IMR-90 (cell line): ENCODE data around the gene HSPA6. TPM values are rescaled to one million over a fixed set of nuclear protein-coding genes. Genes with fewer than 3 reads are reported as not detected.

Experiments used
- ATAC-seq: fragments of 200-7000 bp; cut with Tn5 transposase; 2 replicates; pipeline ENCODE4 v1.9.1; 2020; ENCODE audit warnings: low read depth, mild to moderate bottlenecking, moderate library complexity
- BruUV-seq: library from RNA; stranded (reverse); fragments of 400-500 nt; replicated peaks from 2 replicates; lab custom pipeline; 2021; lab: Mats Ljungman, UMichigan
- CTCF ChIA-PET: fragments of 300-600 bp; formaldehyde crosslinking; extraction: SDS; loops from one replicate; lab custom pipeline; 2021; ENCODE audit warnings: antibody characterized with exemption; lab: Yijun Ruan, JAX
- POLR2A ChIA-PET: fragments of 300-600 bp; sonication (Branson Sonifier 250); formaldehyde crosslinking; loops from one replicate; lab custom pipeline; 2022; ENCODE audit warnings: antibody characterized with exemption; ENCODE audit not compliant: unreplicated experiment; lab: Charles Lee
- DNase-seq: peaks from one replicate; pipeline ENCODE4 v3.0.0; 2013
- H2AFZ ChIP-seq: replicated peaks from 2 replicates; pipeline ENCODE3; 2013; ENCODE audit warnings: low read length, mild to moderate bottlenecking; ENCODE audit not compliant: poor library complexity
- H2AK5ac ChIP-seq: 2 replicates; pipeline ENCODE4 v1.6.1; 2013; ENCODE audit warnings: low read depth, low read length, inconsistent platforms
- H2AK9ac ChIP-seq: replicated peaks from 2 replicates; pipeline ENCODE3; 2013; ENCODE audit warnings: mild to moderate bottlenecking, low read depth, low read length, moderate library complexity; ENCODE audit not compliant: poor library complexity
- H2BK120ac ChIP-seq: 2 replicates; pipeline ENCODE4 v1.6.1; 2013; ENCODE audit warnings: low read depth, low read length, inconsistent platforms
- H2BK15ac ChIP-seq: 3 replicates; pipeline ENCODE4 v1.6.1; 2013; ENCODE audit warnings: low read depth, low read length, inconsistent platforms
- H2BK20ac ChIP-seq: 2 replicates; pipeline ENCODE4 v1.6.1; 2013; ENCODE audit warnings: low read depth, mild to moderate bottlenecking, inconsistent platforms, low read length, moderate library complexity
- H2BK5ac ChIP-seq: 2 replicates; pipeline ENCODE4 v1.6.1; 2013; ENCODE audit warnings: mild to moderate bottlenecking, low read depth, low read length, inconsistent platforms; ENCODE audit not compliant: poor library complexity, severe bottlenecking
- H3K14ac ChIP-seq: replicated peaks from 2 replicates; pipeline ENCODE4 v1.6.1; 2013; ENCODE audit warnings: low read depth, low read length, inconsistent platforms
- H3K18ac ChIP-seq: 2 replicates; pipeline ENCODE4 v1.6.1; 2013; ENCODE audit warnings: low read depth, low read length, control low read depth
- H3K23ac ChIP-seq: 2 replicates; pipeline ENCODE4 v1.6.1; 2013; ENCODE audit warnings: low read depth, low read length, inconsistent platforms
- H3K27ac ChIP-seq: 2 replicates; pipeline ENCODE4 v1.5.1; 2013; ENCODE audit warnings: mild to moderate bottlenecking, control low read depth, low read length; ENCODE audit not compliant: insufficient read depth
- H3K27me3 ChIP-seq: 2 replicates; pipeline ENCODE4 v1.6.1; 2013; ENCODE audit warnings: low read length; ENCODE audit not compliant: control insufficient read depth, insufficient read depth
- H3K36me3 ChIP-seq: 2 replicates; pipeline ENCODE4 v1.6.1; 2013; ENCODE audit warnings: low read length, mixed read lengths; ENCODE audit not compliant: control insufficient read depth, insufficient read depth
- H3K4ac ChIP-seq: 2 replicates; pipeline ENCODE4 v1.6.1; 2013; ENCODE audit warnings: low read depth, low read length, inconsistent platforms
- H3K4me1 ChIP-seq: 2 replicates; pipeline ENCODE4 v1.6.1; 2013; ENCODE audit warnings: low read length, mixed read lengths; ENCODE audit not compliant: control insufficient read depth, insufficient read depth
- H3K4me2 ChIP-seq: 2 replicates; pipeline ENCODE4 v1.6.1; 2013; ENCODE audit warnings: low read depth, mild to moderate bottlenecking, control low read depth, low read length, moderate library complexity
- H3K4me3 ChIP-seq: 2 replicates; pipeline ENCODE4 v1.5.1; 2013; ENCODE audit warnings: low read depth, mild to moderate bottlenecking, control low read depth, low read length, moderate library complexity; ENCODE audit not compliant: insufficient read depth
- H3K56ac ChIP-seq: 2 replicates; pipeline ENCODE4 v1.6.1; 2013; ENCODE audit warnings: low read length, inconsistent platforms; ENCODE audit not compliant: insufficient read depth; ENCODE audit errors: extremely low read depth
- H3K79me1 ChIP-seq, 2 experiments: 2 replicates each; pipeline ENCODE4 v1.6.1; 2013; ENCODE audit warnings: low read length in 2 of 2, inconsistent platforms in 1 of 2, low read depth in 1 of 2
- H3K9ac ChIP-seq: 2 replicates; pipeline ENCODE4 v1.6.1; 2013; ENCODE audit warnings: low read depth, low read length, control low read depth
- H3K9me1 ChIP-seq: 2 replicates; pipeline ENCODE4 v1.6.1; 2013; ENCODE audit warnings: low read length, inconsistent platforms; ENCODE audit not compliant: insufficient read depth
- H3K9me3 ChIP-seq: 2 replicates; pipeline ENCODE4 v1.6.1; 2013; ENCODE audit warnings: low read length; ENCODE audit not compliant: control insufficient read depth, insufficient read depth
- H4K20me1 ChIP-seq: 2 replicates; pipeline ENCODE4 v1.6.1; 2013; ENCODE audit warnings: low read length, inconsistent platforms; ENCODE audit not compliant: insufficient read depth
- H4K5ac ChIP-seq: 2 replicates; pipeline ENCODE4 v1.6.1; 2013; ENCODE audit warnings: mild to moderate bottlenecking, low read depth, low read length, control low read depth
- H4K8ac ChIP-seq, 2 experiments: 2 replicates each; pipeline ENCODE4 v1.6.1; 2013; ENCODE audit warnings: low read depth in 2 of 2, low read length in 2 of 2, control low read depth in 1 of 2, inconsistent platforms in 1 of 2
- H4K91ac ChIP-seq: 2 replicates; pipeline ENCODE4 v1.6.1; 2013; ENCODE audit warnings: low read depth, low read length, inconsistent platforms; ENCODE audit not compliant: insufficient read depth
- BHLHE40 ChIP-seq: fragments of 150-350 bp; IDR thresholded peaks from 2 replicates; pipeline ENCODE4 v1.6.1; 2016; ENCODE audit warnings: mild to moderate bottlenecking, low read depth, low read length
- CEBPB ChIP-seq: IDR thresholded peaks from 2 replicates; pipeline ENCODE4 v1.6.1; 2012; ENCODE audit warnings: low read depth, low read length, improper control_type of control experiment
- CHD1 ChIP-seq: IDR thresholded peaks from 2 replicates; pipeline ENCODE4 v1.6.1; 2012; ENCODE audit warnings: low read depth, low read length, improper control_type of control experiment
- FOS ChIP-seq: fragments of 150-350 bp; IDR thresholded peaks from 2 replicates; pipeline ENCODE4 v1.6.1; 2016; ENCODE audit warnings: low read depth, low read length
- MAFK ChIP-seq: IDR thresholded peaks from 2 replicates; pipeline ENCODE4 v1.6.1; 2012; ENCODE audit warnings: low read depth, low read length, improper control_type of control experiment
- MAZ ChIP-seq: IDR thresholded peaks from 2 replicates; pipeline ENCODE4 v1.6.1; 2012; ENCODE audit warnings: low read depth, mild to moderate bottlenecking, low read length, improper control_type of control experiment, moderate library complexity, borderline replicate concordance
- MXI1 ChIP-seq: IDR thresholded peaks from 2 replicates; pipeline ENCODE4 v1.6.1; 2012; ENCODE audit warnings: low read depth, mild to moderate bottlenecking, low read length, moderate library complexity, borderline replicate concordance
- NFE2L2 ChIP-seq: fragments of 150-350 bp; IDR thresholded peaks from 2 replicates; pipeline ENCODE4 v1.6.1; 2016; ENCODE audit warnings: low read depth, mild to moderate bottlenecking, low read length
- POLR2A ChIP-seq: IDR thresholded peaks from 2 replicates; pipeline ENCODE4 v1.6.1; 2012; ENCODE audit warnings: mild to moderate bottlenecking, low read depth, low read length
- RAD21 ChIP-seq: IDR thresholded peaks from 2 replicates; pipeline ENCODE4 v1.6.1; 2012; ENCODE audit warnings: low read length, improper control_type of control experiment
- RCOR1 ChIP-seq: IDR thresholded peaks from 2 replicates; pipeline ENCODE4 v1.6.1; 2012; ENCODE audit warnings: mild to moderate bottlenecking, low read length, improper control_type of control experiment; ENCODE audit not compliant: insufficient replicate concordance
- RFX5 ChIP-seq: IDR thresholded peaks from 2 replicates; pipeline ENCODE4 v1.8.0; 2012; ENCODE audit warnings: low read depth, mild to moderate bottlenecking, low read length, moderate library complexity
- SMC3 ChIP-seq: fragments of 150-350 bp; IDR thresholded peaks from 2 replicates; pipeline ENCODE4 v1.6.1; 2016; ENCODE audit warnings: low read depth, mild to moderate bottlenecking, antibody characterized with exemption, low read length, moderate library complexity
- WGBS, 2 experiments: methylation state at CpG; one replicate each; pipeline versions ENCODE4 v1.1.5 to v1.1.7; 2013; ENCODE audit warnings: missing lambda C conversion rate in 2 of 2; ENCODE audit not compliant: insufficient read length in 1 of 2; ENCODE audit errors: extremely low coverage in 2 of 2; 5-methylcytosine and 5-hydroxymethylcytosine counted together
- dilution Hi-C: fragments of 300-500 bp; cut with HindIII; formaldehyde crosslinking; loops from one replicate; pipeline ENCODE4 v1.14.3; 2018; ENCODE audit warnings: low sequenced_read_pairs; ENCODE audit not compliant: unreplicated experiment
- in situ Hi-C: fragments of 300-500 bp; cut with MboI; formaldehyde crosslinking; loops from 3 replicates; pipeline ENCODE4 v1.14.3; 2019; ENCODE audit warnings: low sequenced_read_pairs, inconsistent platforms, mixed read lengths
- intact Hi-C: fragments of 100-400 bp; cut with micrococcal nuclease; formaldehyde crosslinking; loops from 2 replicates; pipeline ENCODE4 v1.10.0; 2022
- polyA plus RNA-seq, 3 experiments: library from polyadenylated mRNA; depleted of rRNA; stranded (reverse); fragments of >200 nt; gene quantifications; 2 replicates each; pipeline ENCODE4 v1.2.3, GENCODE V29; 2012; ENCODE audit warnings: low replicate concordance in 1 of 3
- total RNA-seq: library from RNA; depleted of rRNA; stranded (reverse); fragments of >200 nt; gene quantifications from 2 replicates; pipeline ENCODE4 v1.2.3, GENCODE V29; 2012
- TF ChIP-seq, protein P1 (sequence below): fragments of 150-350 bp; IDR thresholded peaks from 2 replicates; pipeline ENCODE4 v1.6.1; 2016; ENCODE audit warnings: low read depth, mild to moderate bottlenecking, low read length, moderate library complexity, borderline replicate concordance
- TF ChIP-seq, protein P2 (sequence below): fragments of 150-350 bp; IDR thresholded peaks from 2 replicates; pipeline ENCODE4 v1.6.1; 2017; ENCODE audit warnings: mild to moderate bottlenecking, antibody characterized with exemption, low read length, low read depth
- TF ChIP-seq, protein P3 (sequence below): conservative IDR thresholded peaks from 2 replicates; pipeline ENCODE4 v1.5.1; 2012; ENCODE audit warnings: mild to moderate bottlenecking, low read depth, low read length, improper control_type of control experiment

The HSPA6 gene
- total and polyA plus RNA-seq, 2 of the 4 experiments (the other 2 are of a cell fraction) = 0.54 to 0.67 TPM

DNA sequence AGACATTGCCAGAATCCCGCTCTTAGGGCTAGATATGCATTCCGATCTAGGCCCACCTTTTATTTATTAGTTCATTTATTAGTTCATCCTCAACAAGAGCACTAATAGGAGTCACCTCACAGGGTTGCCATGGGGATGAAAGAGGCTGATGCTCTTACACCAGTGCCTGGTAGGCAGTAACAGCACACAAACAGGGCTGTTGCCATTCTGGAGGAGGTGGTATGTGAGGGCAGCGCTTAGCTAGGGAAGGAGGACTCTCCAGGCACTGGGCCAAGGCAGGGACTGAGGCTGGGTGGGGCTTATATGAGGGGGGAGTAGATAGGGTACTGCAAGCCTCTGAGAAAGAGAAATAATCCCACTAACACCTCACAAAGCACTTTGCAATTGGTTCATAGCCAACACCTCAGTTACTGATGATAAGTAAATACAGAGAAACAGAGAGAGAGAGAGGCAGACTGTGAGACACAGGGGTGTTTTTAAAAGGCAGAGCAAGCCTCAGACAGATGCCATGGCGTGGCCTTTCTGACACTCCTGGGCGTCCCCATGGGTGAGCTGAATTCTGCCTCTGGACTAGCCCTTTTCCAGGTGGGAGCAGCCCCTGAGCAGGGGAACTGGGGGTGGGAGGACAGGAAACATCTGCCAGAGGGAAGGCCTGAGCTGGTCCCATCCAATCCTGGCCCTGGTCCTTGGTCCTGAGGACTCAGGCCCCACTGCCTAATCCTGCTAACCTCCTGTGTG, 13.2 kb upstream of the HSPA6 start:
- Histone ChIP-seq H2BK5ac (no peak overlapping the region), H3K56ac (no peak overlapping the region), H2AK9ac (no peak overlapping the region), H4K5ac (no peak overlapping the region), H3K23ac (no peak overlapping the region), H3K18ac (no peak overlapping the region), H3K4me2 (no peak overlapping the region), H4K20me1 (no peaks in the 10 kb centered on the region), H3K14ac (no peak overlapping the region), H3K79me1 (no peaks in the 10 kb centered on the region), H3K4me1 (peaks cover 13% of the 10 kb centered on the region), H3K27ac (no peak overlapping the region), H2AFZ (no peak overlapping the region), H2BK20ac (no peak overlapping the region), H3K27me3 (no peaks in the 10 kb centered on the region), H2BK15ac (no peak overlapping the region), H4K91ac (no peak overlapping the region), H3K36me3 (no peaks in the 10 kb centered on the region), H4K8ac (no peak overlapping the region), H3K9ac (no peak overlapping the region), H2BK120ac (no peak overlapping the region), H3K4ac (no peak overlapping the region), H3K4me3 (no peak overlapping the region), H3K9me1 (0 out of 2 replicates have a peak, but pooled peaks cover 5% of the 10 kb centered on the region), H2AK5ac (no peak overlapping the region), H3K9me3 (no peaks in the 10 kb centered on the region)
- DNase-seq (no peak), ATAC-seq (no peak)
- no TSS peak for BruUV-seq
- TF ChIP-seq MAZ = no peak
- TF ChIP-seq MAFK = no peak
- TF ChIP-seq, protein P1, sequence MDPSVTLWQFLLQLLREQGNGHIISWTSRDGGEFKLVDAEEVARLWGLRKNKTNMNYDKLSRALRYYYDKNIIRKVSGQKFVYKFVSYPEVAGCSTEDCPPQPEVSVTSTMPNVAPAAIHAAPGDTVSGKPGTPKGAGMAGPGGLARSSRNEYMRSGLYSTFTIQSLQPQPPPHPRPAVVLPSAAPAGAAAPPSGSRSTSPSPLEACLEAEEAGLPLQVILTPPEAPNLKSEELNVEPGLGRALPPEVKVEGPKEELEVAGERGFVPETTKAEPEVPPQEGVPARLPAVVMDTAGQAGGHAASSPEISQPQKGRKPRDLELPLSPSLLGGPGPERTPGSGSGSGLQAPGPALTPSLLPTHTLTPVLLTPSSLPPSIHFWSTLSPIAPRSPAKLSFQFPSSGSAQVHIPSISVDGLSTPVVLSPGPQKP = no peak
- TF ChIP-seq NFE2L2 = no peak
- TF ChIP-seq CEBPB = no peak
- TF ChIP-seq, protein P2, sequence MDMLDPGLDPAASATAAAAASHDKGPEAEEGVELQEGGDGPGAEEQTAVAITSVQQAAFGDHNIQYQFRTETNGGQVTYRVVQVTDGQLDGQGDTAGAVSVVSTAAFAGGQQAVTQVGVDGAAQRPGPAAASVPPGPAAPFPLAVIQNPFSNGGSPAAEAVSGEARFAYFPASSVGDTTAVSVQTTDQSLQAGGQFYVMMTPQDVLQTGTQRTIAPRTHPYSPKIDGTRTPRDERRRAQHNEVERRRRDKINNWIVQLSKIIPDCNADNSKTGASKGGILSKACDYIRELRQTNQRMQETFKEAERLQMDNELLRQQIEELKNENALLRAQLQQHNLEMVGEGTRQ = no peak
- no peak for TF ChIP-seq SMC3
- no peak for TF ChIP-seq POLR2A
- TF ChIP-seq FOS = no peak
- no peak for TF ChIP-seq MXI1
- TF ChIP-seq, protein P3, sequence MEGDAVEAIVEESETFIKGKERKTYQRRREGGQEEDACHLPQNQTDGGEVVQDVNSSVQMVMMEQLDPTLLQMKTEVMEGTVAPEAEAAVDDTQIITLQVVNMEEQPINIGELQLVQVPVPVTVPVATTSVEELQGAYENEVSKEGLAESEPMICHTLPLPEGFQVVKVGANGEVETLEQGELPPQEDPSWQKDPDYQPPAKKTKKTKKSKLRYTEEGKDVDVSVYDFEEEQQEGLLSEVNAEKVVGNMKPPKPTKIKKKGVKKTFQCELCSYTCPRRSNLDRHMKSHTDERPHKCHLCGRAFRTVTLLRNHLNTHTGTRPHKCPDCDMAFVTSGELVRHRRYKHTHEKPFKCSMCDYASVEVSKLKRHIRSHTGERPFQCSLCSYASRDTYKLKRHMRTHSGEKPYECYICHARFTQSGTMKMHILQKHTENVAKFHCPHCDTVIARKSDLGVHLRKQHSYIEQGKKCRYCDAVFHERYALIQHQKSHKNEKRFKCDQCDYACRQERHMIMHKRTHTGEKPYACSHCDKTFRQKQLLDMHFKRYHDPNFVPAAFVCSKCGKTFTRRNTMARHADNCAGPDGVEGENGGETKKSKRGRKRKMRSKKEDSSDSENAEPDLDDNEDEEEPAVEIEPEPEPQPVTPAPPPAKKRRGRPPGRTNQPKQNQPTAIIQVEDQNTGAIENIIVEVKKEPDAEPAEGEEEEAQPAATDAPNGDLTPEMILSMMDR = no peak
- no peak for TF ChIP-seq RAD21
- no peak for TF ChIP-seq CHD1
- TF ChIP-seq BHLHE40 = no peak
- TF ChIP-seq RFX5 = no peak
- no peak for TF ChIP-seq RCOR1
- intact Hi-C loops (no loop called here), in situ Hi-C loops (no loop called here), dilution Hi-C loops (no loop called here)
- ChIA-PET POLR2A (no interaction called here), CTCF (no interaction called here)
- WGBS, 2 experiments = no CpG with 5 or more reads among the region's 5 CpGs
